ENCODE data around the gene PANK3.
"Not testable (repeated sequence)": the region's sequence is repeated elsewhere in the genome, so short reads cannot be mapped to it uniquely, and the experiment has no call there.

PANK3 gene

GRCh38 chr5:168549554-168549953 is 29.6 kb downstream of the PANK3 start:
- DNase-seq = no peak

- DNase-seq = no peak
Observed at GRCh38 chr5:168537176-168537575, 42.0 kb downstream of the PANK3 start.

GRCh38 chr5:168534351-168534750 is 44.8 kb downstream of the PANK3 start:
- not testable (repeated sequence) for DNase-seq

GRCh38 chr5:168531987-168532864 is 46.9 kb downstream of the PANK3 start:
- DNase-seq = peak; percentile 35

- DNase-seq = no peak
Observed at GRCh38 chr5:168531191-168531590, 48.0 kb downstream of the PANK3 start.

GRCh38 chr5:168530621-168531150 is 48.5 kb downstream of the PANK3 start:
- DNase-seq = peak; percentile 33

GRCh38 chr5:168529374-168530234 is 49.6 kb downstream of the PANK3 start:
- DNase-seq = peak; percentile 68

- peak; percentile 76 for DNase-seq
Observed at GRCh38 chr5:168528521-168529373, 50.4 kb downstream of the PANK3 start, which contains the start of gene FBLL1. FBLL1 (plus strand) TSS chr5:168529305; CDS start chr5:168529505, 200 bp downstream.

GRCh38 chr5:168527756-168528295 is 51.3 kb downstream of the PANK3 start:
- no peak for DNase-seq

GRCh38 chr5:168525856-168526255 is 53.3 kb downstream of the PANK3 start:
- DNase-seq = no peak

- no peak for DNase-seq
Observed at GRCh38 chr5:168513861-168514428, 65.2 kb downstream of the PANK3 start.

- DNase-seq = no peak
Observed at GRCh38 chr5:168502563-168503237, 76.5 kb downstream of the PANK3 start.
